ENCODE results near the gene FRY.

The FRY gene

GRCh38 chr13:32067149-32067961, 35.8 kb downstream of the FRY start:
- H3K4me3 ChIP-seq (ENCODE audit: low read length) = no peak overlapping the region
- no peak for DNase-seq (ENCODE audit: low read depth, low spot score)

- DNase-seq (ENCODE audit: low read depth, low spot score) = no peak
- H3K4me3 ChIP-seq (ENCODE audit: low read length) = no peak overlapping the region
Observed at GRCh38 chr13:32068255-32068654, 36.7 kb downstream of the FRY start.

- no peak for DNase-seq (ENCODE audit: low read depth, low spot score)
- no peak overlapping the region for H3K4me3 ChIP-seq (ENCODE audit: low read length)
Observed at GRCh38 chr13:32073180-32073864, 41.7 kb downstream of the FRY start.

DNA sequence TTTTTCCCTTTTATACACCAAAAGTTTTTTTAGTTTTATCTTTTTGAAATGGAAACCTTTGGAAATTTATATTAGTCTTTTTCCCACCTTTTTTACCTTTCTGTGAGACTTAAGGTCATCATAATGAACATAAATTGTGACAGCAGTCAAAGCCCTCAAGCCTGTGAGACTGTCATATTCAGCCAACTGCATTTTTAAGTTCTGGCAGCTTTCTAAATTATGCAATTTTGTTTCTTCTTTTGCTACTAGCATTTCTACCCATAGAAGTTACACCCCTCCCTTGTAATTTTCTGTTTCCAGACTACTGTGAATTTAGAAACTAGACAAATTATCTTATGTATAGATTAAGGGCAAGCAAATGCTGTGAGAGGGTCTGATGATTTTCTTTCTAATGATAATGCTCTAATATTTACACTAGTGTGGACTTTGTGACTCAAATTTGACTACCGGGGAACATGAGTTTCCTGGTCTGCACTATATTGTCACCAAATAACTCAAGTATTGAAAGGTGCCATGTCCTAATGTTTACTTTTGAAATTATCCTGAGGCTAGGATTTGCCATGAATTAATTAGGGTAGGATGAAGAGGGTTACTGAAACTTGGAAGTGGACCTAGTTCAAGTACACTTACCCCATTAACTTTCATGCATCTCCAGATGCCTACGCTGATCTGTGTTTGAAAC, 43.7 kb downstream of the FRY start:
- DNase-seq (ENCODE audit: low read depth, low spot score) = no peak
- no peak overlapping the region for H3K4me3 ChIP-seq (ENCODE audit: low read length)

GRCh38 chr13:32079587-32079986, 48.0 kb downstream of the FRY start:
- no peak for DNase-seq (ENCODE audit: low read depth, low spot score)
- no peak overlapping the region for H3K4me3 ChIP-seq (ENCODE audit: low read length)

- H3K4me3 ChIP-seq (ENCODE audit: low read length) = no peak overlapping the region
- DNase-seq (ENCODE audit: low read depth, low spot score) = no peak
Observed at GRCh38 chr13:32080328-32080744, 48.8 kb downstream of the FRY start.

DNA sequence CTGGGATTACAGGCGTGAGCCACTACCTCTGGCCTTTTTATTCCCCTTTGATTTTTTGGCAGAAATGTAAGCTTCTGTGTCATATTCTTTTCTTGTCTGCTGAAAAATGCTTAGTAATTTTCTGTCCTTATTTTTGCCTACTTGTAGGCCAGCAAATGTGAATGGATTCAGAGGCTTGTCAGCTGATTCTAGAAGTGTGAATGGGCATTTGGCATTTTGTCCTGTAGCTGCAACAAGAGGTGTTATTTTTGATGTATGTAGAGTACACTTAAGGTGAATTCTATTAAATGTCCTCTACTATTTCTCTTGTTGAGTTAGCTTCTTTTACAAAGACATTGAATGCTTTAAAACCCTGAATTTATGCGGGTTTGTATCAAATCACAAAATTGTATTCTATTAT, 50.0 kb downstream of the FRY start:
- no peak for DNase-seq (ENCODE audit: low read depth, low spot score)
- H3K4me3 ChIP-seq (ENCODE audit: low read length) = no peak overlapping the region

DNA sequence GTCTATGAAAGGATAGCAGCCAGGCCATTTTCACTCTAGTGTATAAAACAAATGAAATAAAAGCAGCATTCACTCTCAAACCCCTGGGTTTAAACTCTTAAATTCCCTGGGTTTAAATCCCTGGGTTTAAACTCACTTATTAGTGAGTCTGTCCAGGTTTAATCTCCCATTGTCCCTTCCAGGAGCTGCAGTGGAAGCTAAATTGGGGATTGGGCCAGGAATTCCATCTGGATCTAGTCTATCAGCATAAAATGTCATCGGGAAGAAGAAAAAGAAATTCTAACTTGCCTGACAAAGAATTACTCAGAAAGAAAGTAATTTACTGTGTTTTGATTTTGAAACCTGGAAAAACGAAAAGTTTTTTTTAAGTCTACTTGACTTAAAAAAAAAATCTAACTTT, 54.8 kb downstream of the FRY start:
- DNase-seq (ENCODE audit: low read depth, low spot score) = no peak

DNA sequence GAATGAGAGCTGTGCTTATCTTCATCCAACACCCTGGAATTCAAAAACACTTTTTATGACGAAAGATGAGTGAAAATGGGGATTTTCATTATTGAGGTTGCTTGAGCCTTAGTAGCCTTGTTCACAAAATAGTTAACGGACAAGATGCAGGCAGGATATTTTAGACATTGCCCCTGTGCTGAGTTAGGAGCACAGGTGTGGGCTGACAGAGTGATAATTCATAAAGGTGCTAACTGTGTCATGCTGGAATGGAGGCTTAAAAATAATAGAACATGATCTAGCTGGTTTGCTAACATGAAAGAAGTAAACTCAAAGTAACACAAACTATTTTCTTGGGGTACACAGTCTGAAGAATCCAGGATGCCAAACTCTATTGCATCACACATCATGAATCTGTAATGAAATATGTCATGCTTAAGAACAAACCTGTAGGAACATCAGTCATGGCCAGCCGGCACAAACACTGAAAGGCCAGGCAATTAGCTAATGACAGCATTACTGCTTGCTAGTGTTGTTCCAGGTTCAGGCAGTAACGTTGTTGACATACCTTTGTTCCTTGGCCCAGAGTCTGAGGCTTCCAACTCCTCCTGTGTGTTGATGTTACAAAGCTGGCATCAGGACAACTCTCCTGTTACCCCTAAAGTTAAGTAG, 55.3 kb downstream of the FRY start:
- no peak for DNase-seq (ENCODE audit: low read depth, low spot score)
- H3K4me3 ChIP-seq (ENCODE audit: low read length) = no peak overlapping the region

More for the DNA sequence above, 54.8 kb downstream of the FRY start:
- no peak overlapping the region for H3K4me3 ChIP-seq (ENCODE audit: low read length)

DNA sequence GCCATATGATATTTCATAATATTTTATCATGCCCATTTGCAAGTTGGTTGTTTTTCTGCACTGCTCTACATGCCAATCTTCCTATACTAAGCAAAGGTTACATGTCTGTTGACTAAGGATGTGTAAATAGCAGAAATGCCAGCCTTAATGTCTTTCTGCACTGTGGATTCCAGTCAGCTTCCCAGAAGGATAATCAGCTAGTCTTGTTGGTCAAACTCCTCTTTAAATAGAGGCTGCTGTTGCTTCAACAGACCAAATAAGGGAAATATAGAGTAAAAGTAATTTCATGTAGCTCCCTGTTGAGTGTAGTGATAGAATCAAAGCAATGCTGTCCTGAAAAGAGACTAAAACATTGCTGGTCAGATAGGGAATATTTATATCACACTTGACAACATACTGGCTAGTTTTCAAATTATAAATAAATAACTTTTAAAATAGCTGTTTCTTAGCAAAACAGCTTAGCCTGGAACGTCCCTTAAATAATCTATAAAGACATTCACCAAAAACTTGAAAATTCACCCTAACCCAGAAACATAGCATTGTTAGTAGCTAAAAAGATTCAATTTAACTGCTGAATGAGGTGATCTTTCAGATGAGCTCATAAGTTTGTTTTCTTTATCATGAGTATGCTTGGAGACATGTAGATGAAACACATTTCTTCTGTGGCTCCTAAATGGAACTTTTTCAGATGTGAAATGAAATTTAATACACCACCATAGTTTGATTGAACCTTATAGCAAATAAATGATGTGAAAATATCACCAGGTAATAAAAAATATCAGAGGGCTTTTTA, 56.6 kb downstream of the FRY start:
- H3K4me3 ChIP-seq (ENCODE audit: low read length) = no peak overlapping the region
- no peak for DNase-seq (ENCODE audit: low read depth, low spot score)

DNA sequence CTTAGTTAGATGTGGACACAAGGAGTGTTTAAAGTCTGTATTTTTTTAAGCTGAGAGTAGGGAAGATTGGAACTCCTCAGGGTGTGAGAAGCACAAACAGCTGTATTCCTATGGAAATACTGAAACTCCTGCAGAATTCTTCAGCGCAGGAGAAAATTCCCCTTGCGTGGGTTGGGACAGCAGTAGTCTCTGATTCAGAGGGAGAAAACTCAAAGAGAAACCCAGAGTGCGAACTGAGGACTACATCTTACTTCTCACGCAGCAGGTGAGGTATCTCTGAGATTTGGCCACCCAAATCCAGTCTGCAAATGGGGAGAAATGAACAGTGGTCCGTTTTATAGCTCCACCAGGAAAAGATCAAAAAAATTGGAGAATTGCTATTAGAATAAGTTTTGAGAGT, 60.9 kb downstream of the FRY start:
- DNase-seq (ENCODE audit: low read depth, low spot score) = no peak
- H3K4me3 ChIP-seq (ENCODE audit: low read length) = no peak overlapping the region

DNA sequence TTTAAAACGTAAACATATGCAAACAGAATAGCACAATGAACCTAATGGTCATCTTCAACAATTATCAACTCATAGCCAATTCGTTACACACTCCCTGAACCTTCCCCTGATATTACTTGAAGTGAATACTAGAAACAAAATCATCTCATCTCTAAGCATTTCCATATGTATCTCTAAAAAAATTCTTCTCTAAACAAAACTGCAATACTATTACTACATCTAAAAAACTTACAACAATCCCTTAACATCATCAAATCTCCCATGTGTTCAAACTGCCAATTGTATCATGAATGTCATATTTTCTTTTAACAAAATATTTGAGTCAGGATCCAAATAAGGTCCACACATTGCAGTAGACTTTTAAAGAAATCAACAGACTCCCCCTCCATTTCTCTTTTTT, 61.4 kb downstream of the FRY start:
- DNase-seq (ENCODE audit: low read depth, low spot score) = no peak

DNA sequence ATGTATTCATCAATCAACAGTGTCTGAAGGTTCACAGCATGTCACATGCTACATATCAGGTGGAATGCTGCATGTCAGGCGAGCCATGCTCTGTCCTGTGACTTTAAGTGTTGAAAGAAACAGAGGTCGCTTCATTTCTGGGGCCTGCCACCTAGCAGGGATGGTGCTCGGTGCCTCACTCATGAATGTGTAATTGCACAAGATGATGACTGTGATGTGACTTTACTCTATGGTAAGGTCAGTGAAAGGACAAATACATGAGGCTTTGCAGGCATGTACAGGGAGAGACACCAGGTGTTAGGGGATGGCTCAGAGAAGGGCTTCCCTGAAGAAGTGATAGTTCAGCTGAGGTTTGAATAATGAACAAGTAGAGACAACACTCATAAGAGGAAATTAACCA, 66.7 kb downstream of the FRY start:
- no peak overlapping the region for H3K4me3 ChIP-seq (ENCODE audit: low read length)
- no peak for DNase-seq (ENCODE audit: low read depth, low spot score)

More for the DNA sequence above, 61.4 kb downstream of the FRY start:
- no peak overlapping the region for H3K4me3 ChIP-seq (ENCODE audit: low read length)

DNA sequence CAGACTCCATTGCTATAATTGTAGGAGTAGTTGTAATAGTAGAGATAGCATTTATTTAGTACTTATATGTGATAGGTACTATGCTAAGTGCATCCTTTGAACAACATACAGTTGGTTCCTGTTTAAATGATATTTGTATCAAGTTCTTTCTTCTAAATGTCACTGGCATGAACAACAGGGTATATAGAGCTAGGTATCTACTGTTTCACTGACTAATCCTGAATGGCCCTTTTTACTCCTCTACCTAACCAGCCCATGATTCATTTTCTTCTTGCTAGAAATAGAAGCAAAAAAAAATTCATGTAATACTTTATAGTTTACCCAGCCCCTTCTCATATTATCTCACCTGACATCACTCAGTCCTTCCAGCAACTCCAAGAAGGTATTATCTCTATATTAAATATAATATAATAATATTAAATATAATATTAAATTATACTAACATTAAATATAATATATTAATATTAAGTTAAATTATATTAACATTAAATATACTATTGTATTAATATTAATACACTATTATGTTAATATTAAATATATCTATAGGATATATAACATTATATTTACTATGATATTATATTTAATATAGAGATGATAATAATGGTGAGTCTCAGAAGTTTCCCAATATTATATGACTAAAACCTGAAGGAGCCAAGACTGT, 74.2 kb downstream of the FRY start:
- H3K4me3 ChIP-seq (ENCODE audit: low read length) = no peak overlapping the region
- no peak for DNase-seq (ENCODE audit: low read depth, low spot score)

DNA sequence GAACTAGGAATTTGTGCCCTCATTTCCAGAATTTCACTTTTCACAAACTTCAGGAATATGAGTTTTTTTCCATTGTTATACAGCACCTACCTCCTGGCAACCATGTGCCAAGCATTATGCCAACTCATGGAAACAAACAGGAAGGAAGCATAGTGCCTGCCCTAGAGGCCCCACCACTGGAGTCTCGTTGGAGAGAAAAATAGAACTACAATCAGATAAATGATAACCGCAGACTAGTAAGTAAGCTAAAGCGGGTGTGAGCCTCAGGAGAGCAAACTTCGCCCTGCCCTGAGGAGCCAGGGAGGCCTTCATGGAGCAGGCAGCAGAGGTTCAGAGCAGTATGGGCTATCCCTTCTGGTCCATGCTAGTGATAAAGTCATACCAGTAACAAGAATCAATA, 75.9 kb downstream of the FRY start:
- peak; percentile 41 for DNase-seq (ENCODE audit: low read depth, low spot score)
- H3K4me3 ChIP-seq (ENCODE audit: low read length) = no peak overlapping the region

DNA sequence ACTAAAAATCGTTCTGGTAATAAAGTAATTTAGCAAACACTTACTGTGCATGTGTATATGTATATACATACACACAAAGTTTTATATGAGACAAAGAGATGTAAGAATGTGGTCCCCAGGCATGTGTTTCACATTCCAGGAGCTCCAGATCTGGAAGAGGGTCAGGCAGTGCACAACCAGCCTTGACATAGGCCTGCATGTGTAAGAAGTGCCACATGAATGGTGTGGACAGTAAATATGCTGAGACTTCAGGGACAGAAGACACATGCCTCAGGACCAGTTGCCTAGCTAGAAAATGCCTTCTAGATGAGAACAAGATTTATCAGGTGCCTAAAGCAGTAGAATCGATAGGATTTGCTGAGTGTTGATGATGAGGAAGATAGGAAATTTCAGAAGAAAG, 76.4 kb downstream of the FRY start:
- no peak overlapping the region for H3K4me3 ChIP-seq (ENCODE audit: low read length)
- no peak for DNase-seq (ENCODE audit: low read depth, low spot score)

DNA sequence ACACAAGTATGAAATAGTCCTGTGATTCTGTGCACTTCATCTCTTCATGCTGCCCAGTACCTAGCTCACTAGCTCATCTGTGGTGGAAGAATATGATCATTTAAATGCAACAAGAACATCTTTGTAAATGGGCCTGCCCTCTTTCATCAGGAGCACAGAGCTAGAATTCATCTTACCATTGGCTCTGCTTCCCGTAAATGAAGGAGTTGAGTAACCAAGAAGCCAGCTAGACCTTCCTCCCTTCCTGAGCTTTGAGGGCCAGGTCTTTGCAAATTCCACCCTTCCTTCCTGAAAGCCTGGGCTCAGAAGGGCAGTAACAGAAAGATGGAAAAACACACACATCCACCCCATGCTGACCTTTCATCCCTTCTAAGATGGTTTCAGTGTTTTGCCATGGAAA, 82.0 kb downstream of the FRY start:
- no peak overlapping the region for H3K4me3 ChIP-seq (ENCODE audit: low read length)
- no peak for DNase-seq (ENCODE audit: low read depth, low spot score)

DNA sequence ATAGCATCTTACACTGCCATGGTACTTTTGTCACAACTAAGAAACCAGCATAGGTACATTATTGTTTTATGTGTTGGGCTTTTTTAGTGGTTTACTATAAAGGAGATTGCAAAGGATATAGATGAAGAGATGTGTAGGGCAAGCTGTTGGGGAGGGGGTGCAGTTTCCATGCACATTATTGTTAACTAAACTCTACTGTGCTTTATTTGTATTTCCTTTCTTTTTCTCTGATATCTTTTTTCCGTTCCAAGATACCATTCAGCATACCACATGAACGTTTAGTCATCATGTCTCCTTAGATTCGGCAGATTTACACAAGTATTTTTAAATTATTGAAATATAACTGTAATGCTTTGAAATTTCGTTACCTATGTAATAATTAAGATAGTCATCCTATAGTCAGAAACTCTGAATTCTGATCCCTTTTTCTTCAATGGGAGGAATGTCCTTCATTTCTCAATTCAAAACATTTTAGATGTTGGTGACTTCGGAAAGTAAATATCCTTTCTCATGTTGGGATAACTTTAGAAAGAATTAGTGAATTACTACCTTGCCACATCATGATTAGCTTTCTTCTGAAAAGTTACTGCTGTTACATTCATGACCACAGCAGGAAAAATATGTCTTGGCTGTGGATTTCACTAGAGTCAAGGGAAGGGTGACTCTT, 82.8 kb downstream of the FRY start:
- DNase-seq (ENCODE audit: low read depth, low spot score) = peak; percentile 8

More for the DNA sequence above, 82.8 kb downstream of the FRY start:
- H3K4me3 ChIP-seq (ENCODE audit: low read length) = no peak overlapping the region

Measured in Jurkat, Clone E6-1 (cell line).